Fibroblast of the aortic adventitia (primary cell): ENCODE data around the gene CLIC3. TPM values are rescaled to one million over a fixed set of nuclear protein-coding genes. Genes with fewer than 3 reads are reported as not detected.

Experiments used
- DNase-seq: peaks from one replicate; pipeline ENCODE4 v3.0.0-alpha.2; 2010; ENCODE audit warnings: low read depth
- H3K4me3 ChIP-seq: 2 replicates; pipeline ENCODE4 v1.5.1; 2011; ENCODE audit warnings: low read depth, mild to moderate bottlenecking, control low read depth, low read length, moderate library complexity
- CTCF ChIP-seq: IDR thresholded peaks from 2 replicates; pipeline ENCODE4 v1.5.1; 2011; ENCODE audit warnings: mild to moderate bottlenecking, low read length, control low read depth, inconsistent platforms; ENCODE audit not compliant: insufficient read depth
- total RNA-seq: library from RNA; depleted of rRNA; stranded (reverse); fragments of >200 nt; gene quantifications from 2 replicates; pipeline ENCODE4 v1.2.3, GENCODE V29; 2012; ENCODE audit warnings: low replicate concordance

Gene CLIC3
- total RNA-seq, 1 donor: 5.2 TPM

- no peak overlapping the region for H3K4me3 ChIP-seq
- TF ChIP-seq CTCF: no peak
- DNase-seq: no peak
Observed at GRCh38 chr9:136985027-136985602, 11.3 kb downstream of the CLIC3 start.

- DNase-seq: no peak
- no peak overlapping the region for H3K4me3 ChIP-seq
- TF ChIP-seq CTCF: no peak
Observed at GRCh38 chr9:136984464-136985026, 11.8 kb downstream of the CLIC3 start.

DNA sequence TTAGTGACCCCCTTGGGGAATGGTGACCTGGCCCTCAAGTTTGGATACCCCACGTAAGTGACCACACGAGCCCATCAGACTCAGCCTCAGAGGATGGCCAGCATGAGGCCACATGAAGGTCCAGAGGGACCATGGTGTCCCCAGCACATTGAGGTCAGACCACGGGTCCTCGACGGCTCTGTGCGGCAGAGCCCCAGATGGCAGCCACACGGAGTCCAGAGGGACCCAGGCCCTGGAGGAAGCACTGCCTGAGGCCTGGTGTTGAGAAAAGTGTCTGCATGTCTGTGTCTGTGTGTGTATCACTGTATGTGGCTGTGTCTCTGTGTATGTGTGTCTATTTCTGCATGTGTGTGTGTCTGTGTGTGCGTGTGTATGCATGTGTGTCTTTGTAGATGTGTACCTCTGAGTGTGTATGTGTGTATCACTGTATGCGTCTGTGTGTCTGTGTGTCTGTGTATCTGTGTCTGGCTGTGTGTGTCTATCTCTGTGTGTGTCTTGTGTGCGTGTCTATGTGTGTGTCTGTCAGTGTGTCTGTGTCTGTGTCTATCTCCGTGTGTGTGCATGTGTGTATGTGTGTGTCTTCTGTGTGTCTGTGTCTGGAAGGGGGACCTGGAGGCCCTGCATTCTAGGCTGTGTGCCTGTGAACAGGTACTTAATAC, 12.6 kb downstream of the CLIC3 start:
- TF ChIP-seq CTCF: no peak
- no peak for DNase-seq
- H3K4me3 ChIP-seq: no peak overlapping the region

GRCh38 chr9:136983167-136983566, 13.2 kb downstream of the CLIC3 start:
- DNase-seq: no peak
- TF ChIP-seq CTCF: no peak
- no peak overlapping the region for H3K4me3 ChIP-seq

- TF ChIP-seq CTCF: no peak
- DNase-seq: no peak
- no peak within 1 kb of the TSS for H3K4me3 ChIP-seq
Observed at GRCh38 chr9:136982232-136983051, 13.9 kb downstream of the CLIC3 start, which contains the start of gene LCNL1. LCNL1 (plus strand) TSS chr9:136982993; CDS start chr9:136983587, 594 bp downstream.

- H3K4me3 ChIP-seq: no peak overlapping the region
- DNase-seq: no peak
- TF ChIP-seq CTCF: no peak
Observed at GRCh38 chr9:136981588-136982231, 14.7 kb downstream of the CLIC3 start.
